ENCODE results near the gene DSG1. TPM values are rescaled to one million over a fixed set of nuclear protein-coding genes. Genes with fewer than 3 reads are reported as not detected.

Gene DSG1
- total and polyA plus RNA-seq, 2 of the 8 experiments (the other 6 are each of a cell fraction or from before 2014, with no cell fraction given) = 0.06 TPM; not detected in 1

- 87% methylated on average over 5 of the region's 5 CpGs; no CpG with 5 or more reads in 1 of the 2 experiments for WGBS, 2 experiments (ENCODE audit: extremely low coverage in 1 of 2, insufficient coverage in 1 of 2, insufficient read length in 1 of 2, insufficient replicate concordance in 2 of 2, low coverage in 1 of 2, low lambda C conversion rate in 2 of 2, missing lambda C conversion rate in 1 of 2)
- H2BK5ac ChIP-seq (ENCODE audit: low read depth, low read length) = no peak overlapping the region
Observed at GRCh38 chr18:31294199-31294747, 23.7 kb upstream of the DSG1 start.

More at GRCh38 chr18:31294199-31294747, 23.7 kb upstream of the DSG1 start:
- H3K4me2 ChIP-seq (ENCODE audit: insufficient read depth in 1 of 2, low read depth in 2 of 2, low read length in 2 of 2) = no peak overlapping the region
- H3K9me3 ChIP-seq (ENCODE audit: insufficient read depth in 2 of 2, low read depth in 1 of 2, low read length in 1 of 2) = peaks cover 3 to 5% of the 10 kb centered on the region in 2 experiments; a peak in 1 of 4 replicates
- H2AFZ ChIP-seq (ENCODE audit: low read length) = no peak overlapping the region
- H4K8ac ChIP-seq (ENCODE audit: extremely low read depth, insufficient read depth, low read length) = no peak overlapping the region
- H4K20me1 ChIP-seq (replicated peaks in 1 of 2; ENCODE audit: control insufficient read depth in 1 of 2, insufficient read depth in 2 of 2, low read length in 2 of 2) = no peaks in the 10 kb centered on the region
- H3K4ac ChIP-seq (replicated peaks; ENCODE audit: insufficient read length, low read depth, low read length) = no peak overlapping the region
- H3K79me2 ChIP-seq (ENCODE audit: control insufficient read depth in 1 of 2, insufficient read depth in 2 of 2, low read length in 2 of 2) = no peaks in the 10 kb centered on the region
- no peaks in the 10 kb centered on the region for H3K4me1 ChIP-seq (replicated peaks in 1 of 4; ENCODE audit: control insufficient read depth in 3 of 4, insufficient read depth in 4 of 4, low read length in 3 of 4)
- no peak overlapping the region for H4K91ac ChIP-seq (replicated peaks; ENCODE audit: insufficient read length, low read length)
- no peak overlapping the region for H2BK15ac ChIP-seq (ENCODE audit: low read length)
- H2BK20ac ChIP-seq (ENCODE audit: low read length) = no peak overlapping the region
- H3K18ac ChIP-seq (ENCODE audit: extremely low read depth, low read length) = no peak overlapping the region; the same call in 1 of the 2 replicates
- CTCF ChIA-PET (ENCODE audit: partially characterized antibody) = interaction anchor here (1.0 kb wide), 1 partner anchor 324 kb away, joined by 3 read pairs; no protein-coding TSS in a partner anchor
- no peaks in the 10 kb centered on the region; the same call in 1 of the 2 replicates for H3K23me2 ChIP-seq (ENCODE audit: low read depth, low read length)
- no peak overlapping the region for H2AK5ac ChIP-seq (ENCODE audit: low read depth, low read length)
- FAIRE-seq = no peak
- no peak for TF ChIP-seq SP2 (IDR thresholded peaks at IDR 0.05; ENCODE audit: low read length)
- TF ChIP-seq, protein P1, sequence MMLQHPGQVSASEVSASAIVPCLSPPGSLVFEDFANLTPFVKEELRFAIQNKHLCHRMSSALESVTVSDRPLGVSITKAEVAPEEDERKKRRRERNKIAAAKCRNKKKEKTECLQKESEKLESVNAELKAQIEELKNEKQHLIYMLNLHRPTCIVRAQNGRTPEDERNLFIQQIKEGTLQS (IDR thresholded peaks at IDR 0.05; ENCODE audit: insufficient read depth, low read depth, low read length) = no peak
- TF ChIP-seq SIX5 (IDR thresholded peaks at IDR 0.05; ENCODE audit: low read depth, low read length) = no peak
- TF ChIP-seq RXRA (IDR thresholded peaks at IDR 0.05; ENCODE audit: insufficient read depth, low read depth, low read length) = no peak
- no peak overlapping the region for H3K23ac ChIP-seq (ENCODE audit: insufficient read length)
- no peak overlapping the region for H3K27ac ChIP-seq (ENCODE audit: low read depth, low read length)
- H3K14ac ChIP-seq (ENCODE audit: insufficient read length) = no peak overlapping the region
- no peak overlapping the region for H4K5ac ChIP-seq (ENCODE audit: insufficient read length, low read depth, low read length)
- no peak overlapping the region for H3K9ac ChIP-seq (replicated peaks in 1 of 4; ENCODE audit: extremely low read depth in 1 of 4, low read depth in 3 of 4, low read length in 3 of 4)
- H3K36me3 ChIP-seq (ENCODE audit: control insufficient read depth in 2 of 4, insufficient read depth in 4 of 4, low read length in 3 of 4) = no peaks in the 10 kb centered on the region
- 0 out of 2 replicates have a peak overlapping the region, but pooled peaks have one; percentile 50 for H2BK12ac ChIP-seq (ENCODE audit: low read depth, low read length)
- no peak overlapping the region for H3K56ac ChIP-seq (replicated peaks; ENCODE audit: insufficient read length, low read depth, low read length)
- H3K4me3 ChIP-seq (ENCODE audit: extremely low read depth in 1 of 4, insufficient read depth in 2 of 4, low read depth in 3 of 4, low read length in 4 of 4) = no peak overlapping the region
- POLR2A ChIA-PET (ENCODE audit: partially characterized antibody) = no interaction called here
- no peak for DNase-seq (ENCODE audit: low read depth in 1 of 2, low spot score in 2 of 2)
- H2BK120ac ChIP-seq (replicated peaks; ENCODE audit: low read depth, low read length) = no peak overlapping the region
- no peaks in the 10 kb centered on the region for H3K27me3 ChIP-seq (replicated peaks in 1 of 4; ENCODE audit: control insufficient read depth in 3 of 4, extremely low read depth in 1 of 4, insufficient read depth in 3 of 4, low read length in 3 of 4)
- no peaks in the 10 kb centered on the region for H3K79me1 ChIP-seq (ENCODE audit: low read depth, low read length)
